ENCODE results near the gene BMP7.
"Not testable (repeated sequence)": the region's sequence is repeated elsewhere in the genome, so short reads cannot be mapped to it uniquely, and the experiment has no call there.

Gene BMP7

GRCh38 chr20:57240581-57241362 lies 25.7 kb downstream of the BMP7 start:
- TF ChIP-seq, protein P1, sequence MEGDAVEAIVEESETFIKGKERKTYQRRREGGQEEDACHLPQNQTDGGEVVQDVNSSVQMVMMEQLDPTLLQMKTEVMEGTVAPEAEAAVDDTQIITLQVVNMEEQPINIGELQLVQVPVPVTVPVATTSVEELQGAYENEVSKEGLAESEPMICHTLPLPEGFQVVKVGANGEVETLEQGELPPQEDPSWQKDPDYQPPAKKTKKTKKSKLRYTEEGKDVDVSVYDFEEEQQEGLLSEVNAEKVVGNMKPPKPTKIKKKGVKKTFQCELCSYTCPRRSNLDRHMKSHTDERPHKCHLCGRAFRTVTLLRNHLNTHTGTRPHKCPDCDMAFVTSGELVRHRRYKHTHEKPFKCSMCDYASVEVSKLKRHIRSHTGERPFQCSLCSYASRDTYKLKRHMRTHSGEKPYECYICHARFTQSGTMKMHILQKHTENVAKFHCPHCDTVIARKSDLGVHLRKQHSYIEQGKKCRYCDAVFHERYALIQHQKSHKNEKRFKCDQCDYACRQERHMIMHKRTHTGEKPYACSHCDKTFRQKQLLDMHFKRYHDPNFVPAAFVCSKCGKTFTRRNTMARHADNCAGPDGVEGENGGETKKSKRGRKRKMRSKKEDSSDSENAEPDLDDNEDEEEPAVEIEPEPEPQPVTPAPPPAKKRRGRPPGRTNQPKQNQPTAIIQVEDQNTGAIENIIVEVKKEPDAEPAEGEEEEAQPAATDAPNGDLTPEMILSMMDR (IDR thresholded peaks at IDR 0.05) = no peak
- Histone ChIP-seq H3K27ac (no peak overlapping the region), H3K9me3 (no peaks in the 10 kb centered on the region), H3K4me3 (ENCODE audit: low read depth in 1 of 2, low read length in 1 of 2) (no peak overlapping the region), H3K27me3 (peaks cover 19% of the 10 kb centered on the region), H3K36me3 (no peaks in the 10 kb centered on the region), H3K4me1 (ENCODE audit: control insufficient read depth in 1 of 2, insufficient read depth in 1 of 2, low read depth in 1 of 2, low read length in 1 of 2) (no peaks in the 10 kb centered on the region)

- peaks cover 23% of the 10 kb centered on the region for H3K27me3 ChIP-seq
- not testable (repeated sequence) for H3K9me3 ChIP-seq; H3K4me1 ChIP-seq (ENCODE audit: control insufficient read depth in 1 of 2, insufficient read depth in 1 of 2, low read depth in 1 of 2, low read length in 1 of 2); H3K4me3 ChIP-seq (ENCODE audit: low read depth in 1 of 2, low read length in 1 of 2); H3K36me3 ChIP-seq; H3K27ac ChIP-seq
Observed at GRCh38 chr20:57239725-57240124, 26.7 kb downstream of the BMP7 start.

DNA sequence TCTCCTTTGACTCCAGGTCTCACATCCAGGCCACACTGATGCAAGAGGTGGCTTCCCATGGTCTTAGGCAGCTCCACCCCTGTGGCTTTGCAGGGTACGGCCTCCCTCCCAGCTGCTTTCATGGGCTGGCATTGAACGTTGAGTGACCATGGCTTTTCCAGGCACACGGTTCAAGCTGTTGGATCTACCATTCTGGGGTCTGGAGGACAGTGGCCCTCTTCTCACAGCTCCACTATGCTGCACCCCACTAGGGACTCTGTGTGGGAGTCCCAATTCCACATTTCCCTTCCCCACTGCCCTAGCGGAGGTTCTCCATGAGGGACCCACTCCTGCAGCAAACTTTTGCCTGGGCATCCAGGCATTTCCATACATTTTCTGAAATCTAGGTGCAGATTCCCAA lies 27.1 kb downstream of the BMP7 start:
- not testable (repeated sequence) for H3K9me3 ChIP-seq; H3K36me3 ChIP-seq; H3K27ac ChIP-seq; H3K4me3 ChIP-seq (ENCODE audit: low read depth in 1 of 2, low read length in 1 of 2); H3K4me1 ChIP-seq (ENCODE audit: control insufficient read depth in 1 of 2, insufficient read depth in 1 of 2, low read depth in 1 of 2, low read length in 1 of 2)
- H3K27me3 ChIP-seq = peaks cover 23% of the 10 kb centered on the region

DNA sequence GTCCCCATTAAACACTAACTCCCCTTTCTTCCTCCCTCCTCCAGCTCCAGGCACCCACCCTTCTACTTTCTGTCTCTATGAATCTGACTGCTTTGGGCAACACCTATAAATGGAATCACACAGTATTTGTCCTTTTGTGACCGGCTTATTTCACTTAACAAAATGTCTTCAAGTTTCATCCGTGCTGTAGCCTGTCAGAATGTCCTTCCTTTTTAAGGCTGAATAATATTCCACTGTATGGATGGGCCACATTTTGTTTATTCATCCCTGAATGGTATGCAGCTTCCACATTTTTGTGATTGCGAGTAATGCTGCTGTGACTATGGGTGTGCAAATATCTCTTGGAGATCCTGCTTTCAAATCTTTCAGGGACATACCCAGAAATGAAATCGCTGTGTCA lies 28.4 kb downstream of the BMP7 start:
- H3K27me3 ChIP-seq = peaks cover 27% of the 10 kb centered on the region

GRCh38 chr20:57237585-57237953 lies 28.9 kb downstream of the BMP7 start:
- no peak overlapping the region for H3K4me3 ChIP-seq (ENCODE audit: low read depth in 1 of 2, low read length in 1 of 2)
- no peak overlapping the region for H3K27ac ChIP-seq
- H3K9me3 ChIP-seq = no peaks in the 10 kb centered on the region
- H3K27me3 ChIP-seq = peaks cover 27% of the 10 kb centered on the region
- H3K4me1 ChIP-seq (ENCODE audit: control insufficient read depth in 1 of 2, insufficient read depth in 1 of 2, low read depth in 1 of 2, low read length in 1 of 2) = no peaks in the 10 kb centered on the region
- H3K36me3 ChIP-seq = no peaks in the 10 kb centered on the region
- TF ChIP-seq, protein P1 (IDR thresholded peaks at IDR 0.05) = no peak

More for the DNA sequence above, 28.4 kb downstream of the BMP7 start:
- Histone ChIP-seq H3K4me1 (ENCODE audit: control insufficient read depth in 1 of 2, insufficient read depth in 1 of 2, low read depth in 1 of 2, low read length in 1 of 2) (no peaks in the 10 kb centered on the region), H3K27ac (no peak overlapping the region), H3K4me3 (ENCODE audit: low read depth in 1 of 2, low read length in 1 of 2) (no peak overlapping the region), H3K9me3 (no peaks in the 10 kb centered on the region), H3K36me3 (no peaks in the 10 kb centered on the region)
- TF ChIP-seq, protein P1 (IDR thresholded peaks at IDR 0.05) = no peak

DNA sequence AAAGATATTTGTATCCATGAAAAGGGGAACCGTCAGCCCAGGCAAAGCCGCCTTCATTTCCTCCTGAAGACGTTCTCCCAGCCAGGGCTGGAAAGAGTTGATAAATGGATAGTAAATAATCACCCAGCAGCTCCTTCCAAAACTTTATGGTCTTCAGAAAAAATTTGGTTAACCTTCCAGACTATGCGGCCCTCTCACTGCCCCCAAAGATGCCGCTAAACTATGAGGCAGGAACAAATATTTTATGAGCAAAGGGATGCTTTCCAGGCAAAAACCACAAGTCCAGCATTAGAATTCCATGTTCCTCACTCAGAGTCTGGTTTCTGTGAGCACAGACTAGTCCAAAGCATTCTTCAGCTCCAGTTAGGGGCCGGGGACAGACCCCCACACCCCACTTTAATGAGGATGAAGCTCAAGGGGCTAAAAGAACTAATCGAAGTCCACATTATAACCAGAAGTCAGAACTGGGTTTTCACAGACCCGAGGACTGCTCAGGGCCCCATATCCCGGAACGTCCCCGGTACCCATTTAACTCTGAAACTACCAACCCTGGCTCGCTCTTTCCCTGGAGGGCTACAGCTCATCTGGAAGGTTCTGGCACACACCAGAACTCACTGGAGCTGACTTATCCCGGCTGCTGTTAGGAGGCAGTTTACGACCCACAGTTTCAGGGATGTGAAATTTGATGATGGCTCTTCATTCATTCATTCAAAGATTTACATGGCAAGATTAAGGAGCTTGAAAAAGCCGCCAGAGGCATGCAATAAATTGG lies 29.4 kb downstream of the BMP7 start:
- H3K36me3 ChIP-seq = no peaks in the 10 kb centered on the region

More for the DNA sequence above, 29.4 kb downstream of the BMP7 start:
- Histone ChIP-seq H3K9me3 (no peaks in the 10 kb centered on the region), H3K4me1 (ENCODE audit: control insufficient read depth in 1 of 2, insufficient read depth in 1 of 2, low read depth in 1 of 2, low read length in 1 of 2) (no peaks in the 10 kb centered on the region), H3K27ac (no peak overlapping the region), H3K27me3 (peaks cover 27% of the 10 kb centered on the region), H3K4me3 (ENCODE audit: low read depth in 1 of 2, low read length in 1 of 2) (no peak overlapping the region)
- TF ChIP-seq, protein P1 (IDR thresholded peaks at IDR 0.05) = no peak

All from neutrophil (primary cell).